Liver (tissue), 2 donors: Measurements from ENCODE around the gene CD247.

Source experiments
- CTCF ChIP-seq: fragments of 150-350 bp; IDR thresholded peaks from 2 replicates; pipeline ENCODE4 v1.5.1; 2017; ENCODE audit warnings: improper control_type of control experiment, low read depth, low read length; ENCODE audit not compliant: missing input control
- MAX ChIP-seq: IDR thresholded peaks from 2 replicates; pipeline ENCODE4 v1.6.1; 2016; ENCODE audit warnings: antibody characterized with exemption
- ZBTB33 ChIP-seq: IDR thresholded peaks from 2 replicates; pipeline ENCODE4 v1.6.1; 2016; ENCODE audit warnings: antibody characterized with exemption
- donor health status: healthy.

- no peak for TF ChIP-seq CTCF
- TF ChIP-seq MAX = no peak
- no peak for TF ChIP-seq ZBTB33
These were observed 8.5 kb upstream of the CD247 start for GRCh38 chr1:167526667-167527383.
